Measurements from ENCODE around the gene LHX2. TPM values are rescaled to one million over a fixed set of nuclear protein-coding genes. Genes with fewer than 3 reads are reported as not detected.

Gene LHX2
- total RNA-seq, 2 donors from 2014 or later = not detected

GRCh38 chr9:124017929-124018729 lies 6.6 kb downstream of the LHX2 start:
- H3K4me1 ChIP-seq (ENCODE audit: control insufficient read depth in 1 of 2, low read depth in 2 of 2) = peaks cover 23 to 31% of the 10 kb centered on the region in 2 donors

DNA sequence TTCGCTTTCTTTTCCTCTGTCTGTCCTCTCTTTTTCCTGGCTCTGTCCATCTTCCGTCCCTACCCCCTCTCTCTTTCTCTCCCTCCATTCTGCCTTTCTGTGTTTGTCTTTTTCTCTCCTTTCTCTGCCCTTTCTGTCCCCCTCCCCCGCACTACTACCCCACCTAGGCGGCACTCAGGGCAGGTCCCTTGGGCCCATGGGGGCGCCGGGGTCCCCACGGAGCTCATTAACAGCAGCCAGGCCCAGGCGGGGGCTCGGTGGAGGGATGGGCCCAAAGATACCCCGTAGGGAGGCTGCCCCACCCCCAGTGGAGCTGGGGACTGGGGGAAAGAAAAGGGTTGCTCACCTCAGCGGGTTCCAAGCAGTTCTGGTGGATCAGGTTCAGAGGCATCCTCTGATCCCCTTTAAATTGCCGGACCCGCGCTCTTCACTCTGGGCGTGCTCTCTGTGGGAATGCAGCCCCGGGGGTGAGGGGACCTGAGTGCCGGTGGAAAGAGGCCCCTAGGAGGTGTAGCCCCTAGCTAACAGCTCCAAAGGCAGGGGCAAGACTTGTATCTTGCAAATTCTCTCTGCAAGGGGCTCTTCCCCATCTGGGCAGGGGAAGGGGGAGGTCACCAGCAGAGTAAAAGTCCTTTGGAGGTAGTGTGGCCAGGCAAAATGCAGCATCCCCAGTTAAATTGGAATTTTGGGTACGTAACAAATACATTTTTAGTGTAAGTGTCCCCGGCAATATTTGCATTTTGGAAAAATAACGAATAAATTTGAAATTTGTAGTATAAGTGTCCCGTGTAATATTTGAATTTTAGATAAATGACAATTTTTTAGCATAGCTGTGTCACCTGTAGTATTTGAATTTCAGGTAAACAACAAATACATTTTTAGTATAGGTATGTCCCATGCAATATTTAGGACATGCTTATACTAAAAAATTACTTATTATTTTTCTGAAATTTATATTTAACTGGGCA lies 7.4 kb downstream of the LHX2 start:
- H3K27ac ChIP-seq = no peak overlapping the region
- peaks cover 23 to 29% of the 10 kb centered on the region in 2 donors for H3K4me1 ChIP-seq (ENCODE audit: control insufficient read depth in 1 of 2, low read depth in 2 of 2)
- DNase-seq (ENCODE audit: low spot score) = no peak
- H3K27me3 ChIP-seq (replicated peaks; ENCODE audit: insufficient read depth) = peaks cover 70% of the 10 kb centered on the region
- peak overlapping the region; percentile 62 for H3K4me3 ChIP-seq
- TF ChIP-seq, protein P1, sequence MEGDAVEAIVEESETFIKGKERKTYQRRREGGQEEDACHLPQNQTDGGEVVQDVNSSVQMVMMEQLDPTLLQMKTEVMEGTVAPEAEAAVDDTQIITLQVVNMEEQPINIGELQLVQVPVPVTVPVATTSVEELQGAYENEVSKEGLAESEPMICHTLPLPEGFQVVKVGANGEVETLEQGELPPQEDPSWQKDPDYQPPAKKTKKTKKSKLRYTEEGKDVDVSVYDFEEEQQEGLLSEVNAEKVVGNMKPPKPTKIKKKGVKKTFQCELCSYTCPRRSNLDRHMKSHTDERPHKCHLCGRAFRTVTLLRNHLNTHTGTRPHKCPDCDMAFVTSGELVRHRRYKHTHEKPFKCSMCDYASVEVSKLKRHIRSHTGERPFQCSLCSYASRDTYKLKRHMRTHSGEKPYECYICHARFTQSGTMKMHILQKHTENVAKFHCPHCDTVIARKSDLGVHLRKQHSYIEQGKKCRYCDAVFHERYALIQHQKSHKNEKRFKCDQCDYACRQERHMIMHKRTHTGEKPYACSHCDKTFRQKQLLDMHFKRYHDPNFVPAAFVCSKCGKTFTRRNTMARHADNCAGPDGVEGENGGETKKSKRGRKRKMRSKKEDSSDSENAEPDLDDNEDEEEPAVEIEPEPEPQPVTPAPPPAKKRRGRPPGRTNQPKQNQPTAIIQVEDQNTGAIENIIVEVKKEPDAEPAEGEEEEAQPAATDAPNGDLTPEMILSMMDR (IDR thresholded peaks at IDR 0.05) = no peak
- no peak for ATAC-seq (ENCODE audit: insufficient number of reproducible peaks, low FRiP score, low read depth)
- H3K36me3 ChIP-seq = no peaks in the 10 kb centered on the region
- H3K9me3 ChIP-seq = no peaks in the 10 kb centered on the region

More at GRCh38 chr9:124017929-124018729, 6.6 kb downstream of the LHX2 start:
- DNase-seq (ENCODE audit: low spot score) = no peak
- Histone ChIP-seq H3K27ac (peak overlapping the region in 1 of 2 donors; percentile 7), H3K27me3 (replicated peaks; ENCODE audit: insufficient read depth) (peaks cover 72% of the 10 kb centered on the region), H3K36me3 (no peaks in the 10 kb centered on the region), H3K9me3 (no peaks in the 10 kb centered on the region), H3K4me3 (peak overlapping the region; percentile 62)
- TF ChIP-seq, protein P1 (IDR thresholded peaks at IDR 0.05) = no peak
- no peak for ATAC-seq (ENCODE audit: insufficient number of reproducible peaks, low FRiP score, low read depth)

DNA sequence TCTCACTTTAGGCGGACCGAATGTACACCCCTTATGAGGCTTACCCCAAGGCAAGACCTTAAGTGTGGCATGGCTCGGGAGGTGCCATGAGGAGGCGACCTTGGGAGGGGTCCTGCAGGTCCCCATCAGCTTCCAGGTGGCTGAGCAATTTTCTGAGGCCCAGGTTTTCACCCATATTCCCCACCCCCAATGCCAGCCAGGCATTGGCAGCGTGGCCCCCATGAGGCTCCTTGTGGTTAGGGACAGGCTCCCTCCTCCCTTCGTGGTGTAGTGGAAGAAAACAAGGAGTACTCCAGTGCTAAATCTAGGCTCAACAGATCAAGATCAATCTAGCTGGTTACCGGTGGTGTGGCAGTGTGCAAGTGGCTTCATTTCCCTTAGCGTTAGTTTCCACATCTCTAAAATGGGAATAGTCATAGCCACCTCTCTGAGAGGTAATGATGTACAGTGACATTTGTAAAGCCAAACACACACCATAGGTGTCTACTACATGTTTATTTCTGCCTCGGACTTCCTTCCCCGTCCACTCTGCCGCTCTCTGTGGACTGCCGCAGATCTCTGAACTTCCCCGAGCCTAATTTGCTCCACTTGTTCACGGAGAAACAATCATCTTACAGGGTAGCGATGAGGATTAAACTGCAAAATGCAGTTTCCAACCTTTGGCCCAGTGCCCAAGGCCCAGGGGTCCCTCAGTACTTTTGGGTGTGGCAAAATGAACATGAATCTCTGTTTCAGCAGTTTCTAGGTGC lies 8.4 kb downstream of the LHX2 start:
- Histone ChIP-seq H3K27ac (no peak overlapping the region), H3K36me3 (no peaks in the 10 kb centered on the region), H3K4me3 (no peak overlapping the region), H3K27me3 (replicated peaks; ENCODE audit: insufficient read depth) (peaks cover 63% of the 10 kb centered on the region), H3K9me3 (no peaks in the 10 kb centered on the region), H3K4me1 (ENCODE audit: control insufficient read depth in 1 of 2, low read depth in 2 of 2) (peaks cover 23 to 29% of the 10 kb centered on the region in 2 donors)
- no peak for DNase-seq (ENCODE audit: low spot score)
- no peak for ATAC-seq (ENCODE audit: insufficient number of reproducible peaks, low FRiP score, low read depth)
- TF ChIP-seq, protein P1 (IDR thresholded peaks at IDR 0.05) = no peak

GRCh38 chr9:124020520-124021384 lies 9.2 kb downstream of the LHX2 start:
- no peaks in the 10 kb centered on the region for H3K36me3 ChIP-seq
- peaks cover 61% of the 10 kb centered on the region for H3K27me3 ChIP-seq (replicated peaks; ENCODE audit: insufficient read depth)
- H3K4me1 ChIP-seq (ENCODE audit: control insufficient read depth in 1 of 2, low read depth in 2 of 2) = peaks cover 23 to 24% of the 10 kb centered on the region in 2 donors
- ATAC-seq (ENCODE audit: insufficient number of reproducible peaks, low FRiP score, low read depth) (no peak), DNase-seq (ENCODE audit: low spot score) (no peak)
- H3K9me3 ChIP-seq = no peaks in the 10 kb centered on the region
- TF ChIP-seq, protein P1 (IDR thresholded peaks at IDR 0.05) = no peak
- H3K27ac ChIP-seq = no peak overlapping the region
- H3K4me3 ChIP-seq = no peak overlapping the region

Measured in thoracic aorta (tissue), 2 donors.